NCI-H510A treated with DMSO at 0.1 percent for 48 hours (cell line): ENCODE results near the gene SLCO3A1.
"Not testable (repeated sequence)": the region's sequence is repeated elsewhere in the genome, so short reads cannot be mapped to it uniquely, and the experiment has no call there.

Experiments used
- DNase-seq: peaks from one replicate; lab custom pipeline; 2025; lab: John Stamatoyannopoulos, UW

SLCO3A1 gene

DNA sequence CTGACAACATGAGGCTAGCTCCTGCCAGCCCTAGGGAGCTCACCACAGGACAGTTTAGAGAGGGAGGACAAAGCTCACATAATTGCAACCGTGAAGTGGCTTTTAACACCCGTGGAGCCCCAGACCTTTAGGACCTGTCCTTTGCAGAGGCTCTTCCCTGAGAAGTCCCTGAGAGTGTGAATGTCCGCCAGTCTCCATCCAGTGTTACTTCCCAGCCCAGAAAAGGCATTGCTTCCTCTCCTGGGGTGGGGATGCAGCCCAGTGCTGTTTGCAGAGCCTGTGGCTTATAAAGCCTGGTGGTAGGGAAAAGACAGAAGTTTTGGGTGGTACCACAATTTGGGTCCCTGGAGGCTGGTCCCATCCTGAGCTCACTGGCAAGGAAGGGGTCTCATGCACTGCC is 182.0 kb downstream of the SLCO3A1 start:
- no peak for DNase-seq

DNA sequence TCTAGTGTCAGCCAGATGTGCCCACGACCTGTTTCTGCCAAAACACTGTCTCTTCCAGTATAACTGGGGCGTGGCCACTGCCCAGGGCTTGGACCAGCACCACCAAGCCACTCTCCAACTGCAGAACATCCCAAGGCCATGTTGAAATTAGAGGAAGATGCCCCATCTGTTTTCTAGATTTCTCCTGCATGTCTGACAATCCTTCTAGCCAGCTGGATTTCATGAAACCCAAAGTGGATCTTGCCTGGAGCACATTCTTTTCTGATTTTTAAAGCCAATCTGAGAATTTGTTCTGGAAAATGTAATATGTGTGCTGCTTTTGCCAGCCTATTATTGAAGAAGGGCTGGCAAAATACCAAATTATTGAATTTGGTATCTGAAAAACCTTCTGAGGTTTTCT is 182.5 kb downstream of the SLCO3A1 start:
- DNase-seq, result no peak

DNA sequence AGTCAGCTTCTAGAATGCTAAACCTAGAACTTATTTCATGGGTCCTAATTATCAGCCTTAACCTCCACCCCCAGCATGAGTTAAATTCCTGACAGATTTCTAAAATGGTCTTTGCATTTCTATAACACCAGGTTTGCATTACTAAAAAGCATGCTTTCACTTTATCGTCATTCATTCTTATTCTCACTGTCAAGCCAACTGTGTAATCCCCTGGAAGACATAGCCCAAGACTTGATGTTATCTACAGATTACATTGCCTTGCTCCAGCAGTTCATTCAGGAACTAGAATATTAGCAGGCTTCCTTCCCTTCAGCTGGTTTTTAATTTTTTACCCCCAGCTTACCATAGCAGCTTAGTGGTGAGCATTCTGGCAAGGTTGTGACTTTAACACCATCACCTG is 184.0 kb downstream of the SLCO3A1 start:
- no peak for DNase-seq

DNA sequence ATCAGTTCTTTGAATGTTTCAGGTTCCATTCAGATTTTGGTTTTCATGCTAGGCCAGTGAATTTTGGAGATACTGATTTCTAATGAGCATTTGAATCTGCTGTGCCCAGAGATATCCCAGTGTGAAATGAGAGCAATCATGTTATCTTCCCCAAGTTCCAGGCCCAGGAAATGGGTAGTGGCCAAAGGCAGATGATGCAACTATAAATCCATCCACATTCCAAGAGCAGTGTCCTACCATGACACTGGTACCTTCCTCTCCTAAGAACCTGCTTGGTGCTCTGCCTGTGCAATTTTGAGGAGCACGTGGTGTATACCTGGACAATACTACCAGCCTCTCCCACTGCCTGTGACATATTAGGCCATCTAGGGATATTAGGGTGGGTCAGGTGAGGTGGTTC is 186.8 kb downstream of the SLCO3A1 start:
- no peak for DNase-seq

DNA sequence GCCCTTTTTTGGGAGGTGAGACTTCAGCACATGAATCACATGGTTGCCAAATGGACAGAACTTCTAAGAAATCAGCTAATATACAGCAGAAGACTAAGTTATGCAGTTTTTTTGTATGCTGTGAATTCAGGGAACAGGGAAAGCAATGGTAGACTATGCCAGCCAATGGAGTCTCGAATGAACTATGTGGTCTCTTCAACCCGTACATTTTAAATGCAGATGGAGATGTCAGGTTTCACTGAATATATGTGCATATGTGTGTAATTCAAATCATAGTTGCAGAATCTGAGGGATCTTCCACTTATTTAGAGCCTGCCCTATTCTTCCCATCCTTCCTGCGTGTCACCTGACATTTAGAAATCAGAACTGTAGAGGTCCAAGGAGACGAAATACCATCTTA is 187.9 kb downstream of the SLCO3A1 start:
- no peak for DNase-seq

DNA sequence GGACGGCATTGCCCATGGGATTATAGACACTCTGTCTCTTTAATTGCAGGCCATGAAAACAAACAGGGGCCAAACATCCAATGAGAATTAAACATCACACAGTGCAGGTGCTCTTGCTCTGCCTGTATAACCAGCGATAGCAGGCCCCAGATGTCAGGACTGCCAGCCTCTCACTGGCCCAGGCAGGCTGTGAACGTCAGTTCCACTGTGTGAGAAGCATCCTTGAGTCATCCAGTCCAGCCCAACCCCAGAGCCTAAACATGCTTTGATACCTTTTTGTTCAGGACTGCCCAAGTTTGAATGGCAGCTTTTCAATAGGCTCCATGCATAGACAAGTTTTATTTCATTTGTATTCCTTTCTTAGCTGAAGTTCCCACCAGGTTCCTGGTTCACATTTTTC is 189.8 kb downstream of the SLCO3A1 start:
- DNase-seq, result peak; percentile 8

DNA sequence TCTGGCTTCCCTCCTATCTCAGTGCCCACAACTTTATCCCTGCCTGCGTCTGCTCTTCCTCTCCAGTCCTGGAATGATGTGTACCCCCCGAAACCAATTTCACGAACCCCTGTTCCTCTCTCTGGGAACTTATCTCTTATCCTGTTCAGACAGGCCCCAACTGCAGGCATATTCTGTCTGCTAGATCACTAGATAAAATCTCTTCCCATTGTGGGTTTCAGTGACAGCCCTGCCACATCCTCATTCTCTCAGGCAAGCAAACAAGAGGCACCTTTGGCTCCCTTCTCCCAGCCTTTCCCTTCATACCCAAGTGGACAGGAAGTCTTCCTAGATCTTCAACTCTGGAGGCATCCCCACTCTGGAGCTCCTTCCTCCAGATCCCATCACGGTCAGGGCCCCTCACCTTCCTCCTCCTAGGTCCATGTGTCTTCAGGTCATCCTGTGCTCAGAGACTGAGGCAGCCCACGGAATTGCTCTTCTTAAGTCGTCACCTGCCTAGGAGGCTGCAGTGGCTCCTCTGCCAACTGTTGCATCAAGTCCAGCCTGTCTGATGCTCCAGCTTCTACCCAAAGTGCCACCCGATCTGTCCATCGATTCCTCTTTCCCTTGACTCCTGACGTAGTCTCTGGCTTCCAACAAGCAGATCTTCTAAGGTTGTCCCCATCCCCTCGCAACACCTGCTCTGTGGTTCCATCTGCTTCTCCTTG is 190.8 kb downstream of the SLCO3A1 start:
- no peak for DNase-seq

DNA sequence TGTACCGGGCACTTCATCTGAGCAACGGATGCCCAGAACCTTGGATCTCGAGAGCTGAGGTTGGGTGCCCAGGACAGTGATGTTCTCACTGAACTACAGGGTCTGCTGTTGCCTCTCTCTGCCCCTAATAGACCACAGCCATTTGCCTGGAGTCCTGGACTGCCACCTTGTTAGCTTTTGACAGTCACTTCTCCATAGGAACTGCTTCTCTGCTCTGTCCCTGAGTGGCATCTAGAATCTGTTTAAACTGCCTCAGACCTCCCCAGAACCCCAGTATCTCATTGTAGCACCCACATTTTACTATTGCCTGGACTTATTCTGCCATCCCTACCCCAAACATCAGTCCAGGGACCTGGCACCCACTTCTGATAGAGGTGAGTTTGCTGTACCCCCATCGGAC is 194.4 kb downstream of the SLCO3A1 start:
- no peak for DNase-seq

DNA sequence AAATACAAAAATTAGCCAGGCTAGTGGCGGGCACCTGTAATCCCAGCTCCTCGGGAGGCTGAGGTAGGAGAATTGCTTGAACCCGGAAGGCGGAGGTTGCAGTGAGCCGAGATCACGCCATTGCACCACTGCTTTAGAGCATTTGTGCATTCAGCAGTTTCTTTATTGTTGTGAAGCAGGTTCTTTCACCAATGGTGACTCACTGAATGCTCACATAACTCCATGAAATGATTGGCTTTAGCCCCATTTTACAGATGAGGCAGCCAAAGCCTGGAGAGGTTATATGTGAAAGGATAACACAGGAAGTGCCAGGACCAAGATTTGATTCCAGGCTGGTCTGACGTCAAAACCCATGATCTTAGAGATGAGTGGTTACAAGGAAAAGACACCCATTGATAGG is 195.2 kb downstream of the SLCO3A1 start:
- no peak for DNase-seq

DNA sequence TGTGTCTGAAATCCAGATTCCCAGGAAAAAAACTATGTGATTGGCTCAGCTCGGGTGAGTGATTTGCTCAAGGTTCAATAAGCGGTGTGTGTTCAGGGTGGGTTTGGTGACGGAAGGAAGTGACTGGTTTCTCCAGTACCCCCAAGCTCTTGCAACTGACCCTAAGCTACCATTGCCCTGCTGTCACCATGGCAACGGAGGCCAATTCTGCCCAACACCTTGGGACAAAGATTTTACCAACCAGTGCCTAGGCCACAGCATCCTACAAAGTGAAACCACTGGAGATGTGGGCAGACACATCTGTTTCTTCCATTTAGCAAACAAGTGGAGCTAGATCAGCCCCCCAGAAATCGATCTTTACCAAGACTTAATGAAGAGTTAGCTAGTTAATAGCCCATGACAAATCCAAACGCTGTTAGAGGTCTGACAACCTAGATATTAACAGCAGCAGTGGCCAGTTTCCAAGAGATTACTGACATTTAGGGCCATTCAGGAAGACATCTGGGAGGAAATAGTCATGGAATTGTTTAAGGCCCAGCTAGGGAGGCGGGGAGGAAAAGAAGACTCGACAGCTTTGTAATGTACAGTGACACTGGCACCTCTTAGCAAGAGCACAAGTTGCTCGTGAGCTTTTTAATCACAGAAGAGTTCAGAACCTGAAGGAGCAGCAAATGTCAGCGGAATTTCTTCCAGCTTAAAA is 195.9 kb downstream of the SLCO3A1 start:
- DNase-seq, result no peak

DNA sequence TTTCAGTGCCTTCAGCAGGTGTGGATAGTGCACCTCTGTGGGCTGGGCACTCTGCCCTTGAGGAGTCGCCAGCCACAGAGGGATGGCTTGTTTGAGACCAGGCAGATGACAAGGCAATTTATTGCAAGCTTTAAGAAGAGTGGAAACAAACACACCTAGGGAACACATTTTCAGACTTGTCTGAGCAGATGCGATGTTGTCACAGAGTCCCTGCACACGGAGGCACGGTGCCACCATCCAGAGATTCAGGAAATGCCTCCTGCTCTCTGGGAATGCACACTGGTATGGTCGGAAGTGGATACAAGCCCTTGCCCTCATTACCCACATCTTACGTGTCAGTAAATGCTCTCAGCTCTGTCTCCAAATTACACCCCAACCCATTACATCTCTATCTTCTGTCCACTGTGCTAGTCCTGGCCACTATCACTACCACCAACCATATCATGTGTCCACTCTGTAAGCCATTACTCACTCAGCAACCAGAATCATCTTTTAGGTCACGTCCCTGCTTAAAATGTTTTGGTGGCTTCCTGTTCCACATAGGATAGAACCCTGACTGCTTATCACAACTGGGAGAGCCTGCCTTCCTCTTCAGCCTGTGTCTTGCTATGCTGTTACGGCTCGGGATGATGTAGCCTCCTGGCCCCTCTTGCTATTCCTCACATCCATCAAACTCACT is 196.9 kb downstream of the SLCO3A1 start:
- DNase-seq, result no peak

DNA sequence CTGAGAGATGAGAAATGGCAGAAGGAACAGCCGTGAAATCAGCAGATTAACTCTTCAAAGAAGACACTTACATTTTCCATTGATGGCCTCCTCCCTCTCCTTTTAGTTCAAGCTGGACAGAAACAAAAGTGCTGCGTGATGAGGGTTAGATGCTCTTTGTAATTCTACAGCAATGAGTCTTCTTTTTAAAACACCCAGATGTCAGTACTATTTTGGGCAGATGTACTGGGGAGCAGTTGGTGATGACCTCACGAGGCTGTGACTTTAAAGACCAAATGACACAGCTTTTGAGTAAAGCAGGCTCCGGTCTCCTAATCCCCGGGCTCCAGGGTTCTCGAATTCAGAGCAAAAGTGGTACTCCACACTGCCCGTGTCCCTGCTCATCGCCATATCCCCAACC is 198.2 kb downstream of the SLCO3A1 start:
- no peak for DNase-seq

DNA sequence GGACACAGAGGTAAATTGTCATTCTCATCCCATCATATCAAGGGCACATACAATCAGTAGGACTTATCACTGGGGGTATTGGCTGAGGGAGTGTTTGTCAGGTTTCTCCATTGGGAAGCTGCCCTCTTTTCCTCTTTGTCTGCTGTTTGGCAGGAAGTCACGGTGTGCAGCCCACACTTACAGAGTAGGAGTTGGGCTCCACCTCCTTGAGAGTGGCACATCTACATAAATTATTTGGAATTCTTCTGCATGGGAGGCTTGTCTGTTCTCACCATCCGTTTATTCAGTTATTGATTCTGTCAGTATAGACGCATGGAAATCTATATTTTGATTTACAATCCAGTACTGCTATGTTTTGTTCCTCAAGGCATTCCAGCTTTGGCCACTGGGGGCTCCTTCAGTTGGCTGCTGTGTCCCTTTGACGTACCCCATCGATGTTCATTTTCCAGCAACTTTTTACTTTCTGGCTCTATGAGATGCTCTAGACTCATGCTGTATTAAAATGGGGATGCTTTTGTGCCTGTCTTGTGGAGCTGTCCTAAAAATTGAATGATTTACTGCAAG is 200.3 kb downstream of the SLCO3A1 start:
- no peak for DNase-seq

DNA sequence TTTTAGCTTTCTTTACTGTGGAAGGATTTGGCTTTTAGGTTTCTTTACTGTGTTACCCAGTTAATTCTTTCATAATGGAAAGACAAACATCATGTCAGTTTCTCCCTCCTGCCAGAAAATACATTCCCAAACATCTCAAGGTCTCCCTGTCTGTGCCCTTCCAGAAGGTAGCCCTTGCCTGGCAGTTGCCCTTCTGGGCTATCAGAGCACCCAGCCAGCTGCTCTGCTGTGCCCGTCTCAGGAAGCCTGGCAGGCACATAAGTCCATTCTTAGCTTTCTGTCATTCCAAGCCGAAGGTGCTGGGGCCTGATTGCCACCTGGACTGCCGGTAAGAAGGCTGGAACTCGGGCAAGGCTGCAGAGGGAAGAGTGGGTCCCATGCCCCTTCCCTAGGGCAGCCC is 203.4 kb downstream of the SLCO3A1 start:
- no peak for DNase-seq

DNA sequence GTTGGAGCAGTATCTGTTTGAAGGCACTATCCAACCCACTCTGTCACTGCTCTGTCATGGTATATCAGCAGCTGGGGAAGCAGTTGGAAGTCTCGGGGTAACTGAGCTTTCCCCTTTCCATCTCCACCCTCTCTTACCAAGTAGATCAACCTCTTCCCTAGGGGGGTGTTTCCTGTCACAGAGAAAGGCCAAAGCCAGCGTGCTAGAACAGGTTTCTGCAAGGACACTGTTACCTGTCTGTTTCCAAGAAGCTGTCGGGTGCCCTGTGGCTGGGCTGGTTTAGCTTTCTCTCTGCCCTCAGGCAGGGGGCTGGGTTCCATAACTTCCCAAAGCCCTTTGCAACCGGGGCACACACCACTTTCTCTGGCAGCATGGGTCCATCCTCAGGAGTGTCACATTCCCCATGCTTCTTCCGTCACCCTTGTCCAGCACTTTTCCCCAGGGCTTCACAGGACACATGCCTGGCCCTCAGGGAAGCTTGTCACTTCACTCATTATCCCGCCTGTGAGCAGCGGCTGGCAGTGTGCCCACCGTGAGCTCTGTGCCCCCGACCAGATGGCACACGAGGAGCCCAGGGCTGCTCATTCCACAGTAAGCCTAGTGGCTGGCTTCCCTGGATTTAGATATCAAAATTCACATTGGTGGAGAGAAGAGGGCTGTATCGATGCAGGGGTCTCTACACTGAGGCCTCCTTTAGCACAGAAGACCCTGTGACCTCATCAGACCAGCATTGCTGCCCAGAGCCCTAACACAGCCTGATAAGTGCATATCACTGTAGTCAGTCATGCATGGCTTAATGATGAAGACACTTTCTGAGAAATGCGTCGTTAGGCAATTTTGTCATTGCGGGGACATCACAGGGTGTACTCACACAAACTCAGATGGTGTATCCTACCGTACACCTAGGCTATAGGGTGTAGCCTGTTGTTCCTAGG is 205.8 kb downstream of the SLCO3A1 start:
- DNase-seq, result no peak

DNA sequence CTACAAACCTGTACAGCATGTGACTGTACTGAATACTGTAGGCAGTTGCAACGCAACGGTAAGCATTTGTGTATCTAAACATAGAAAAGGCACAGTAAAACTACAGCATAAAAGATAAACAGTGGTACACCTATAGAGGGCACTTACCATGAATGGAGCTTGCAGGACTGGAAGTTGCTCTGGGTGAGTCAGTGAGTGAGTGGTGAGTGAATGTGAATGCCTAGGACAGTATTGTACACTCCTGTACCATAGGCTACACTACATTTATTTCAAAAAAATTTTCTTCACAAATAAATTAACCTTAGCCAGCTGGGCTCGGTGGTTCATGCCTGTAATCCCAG is 206.4 kb downstream of the SLCO3A1 start:
- not testable (repeated sequence) for DNase-seq

DNA sequence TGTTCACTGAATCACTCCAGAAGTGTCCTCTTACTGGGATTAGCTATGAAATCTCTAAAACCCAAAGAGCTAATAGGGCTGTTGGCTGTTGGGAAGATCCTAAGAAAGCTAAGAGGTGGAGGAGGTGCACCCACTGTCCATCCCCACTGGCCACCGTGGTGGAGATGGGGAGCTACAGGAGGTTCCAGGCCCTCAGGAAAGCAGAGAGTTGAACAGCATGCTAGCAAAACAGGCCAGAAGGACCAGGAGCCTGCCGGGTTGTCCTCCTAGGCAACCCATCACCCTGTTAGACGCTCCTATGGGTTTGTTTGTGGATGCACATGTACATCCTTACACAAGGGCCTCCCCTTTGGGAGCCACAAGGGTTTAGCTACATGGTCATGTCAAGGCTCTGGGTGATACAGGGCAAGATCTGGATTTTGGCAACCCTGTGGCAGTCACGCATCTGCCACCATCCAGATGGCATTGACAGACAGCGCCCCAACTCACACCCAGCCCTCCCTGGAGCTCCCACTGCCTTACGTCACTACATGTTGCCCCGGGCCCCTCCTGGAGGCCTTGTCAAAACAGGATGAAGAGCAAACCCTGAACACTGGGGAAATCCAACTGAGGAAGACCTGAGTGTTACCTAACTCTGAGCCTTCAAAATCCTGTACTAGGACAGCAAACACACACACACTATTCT is 208.1 kb downstream of the SLCO3A1 start:
- DNase-seq, result no peak

DNA sequence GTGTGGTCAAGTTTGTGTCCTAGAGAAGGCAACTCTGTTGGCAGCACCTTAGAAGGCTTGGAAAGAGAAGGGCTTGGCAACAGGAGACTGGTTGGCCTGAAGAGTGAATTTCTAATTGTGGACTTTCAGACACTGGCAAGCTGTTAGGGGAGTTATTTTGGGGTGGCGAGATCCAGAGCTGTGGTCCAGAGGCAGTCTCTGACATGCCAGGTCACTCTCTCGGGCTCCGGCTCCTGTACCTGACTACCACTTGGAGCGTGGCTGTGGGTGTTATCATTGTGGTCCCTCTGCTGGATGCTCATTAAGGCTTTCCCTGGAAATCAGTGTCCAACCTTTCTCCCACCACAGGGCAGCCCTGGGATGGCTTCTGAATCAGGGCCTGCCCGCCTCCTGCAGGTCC is 209.0 kb downstream of the SLCO3A1 start:
- no peak for DNase-seq

DNA sequence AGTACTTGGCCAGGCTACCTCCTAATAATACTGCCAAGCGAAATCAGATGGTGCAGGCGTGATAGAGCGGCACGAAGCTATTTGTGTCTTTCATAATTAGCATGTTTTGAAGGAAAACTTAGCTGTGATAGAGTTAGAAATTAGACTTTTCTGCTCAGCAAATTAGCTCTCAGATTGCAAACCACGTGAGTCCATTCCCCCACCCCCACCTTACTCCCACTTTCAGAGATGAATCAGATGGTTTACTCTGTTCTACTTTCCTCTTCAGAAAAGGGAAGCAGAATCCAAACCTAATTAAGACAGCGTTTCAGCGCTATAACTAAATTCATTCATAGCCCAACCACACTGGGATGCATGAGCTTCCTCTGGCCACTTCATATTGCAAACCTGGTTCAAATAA is 214.6 kb downstream of the SLCO3A1 start:
- no peak for DNase-seq

DNA sequence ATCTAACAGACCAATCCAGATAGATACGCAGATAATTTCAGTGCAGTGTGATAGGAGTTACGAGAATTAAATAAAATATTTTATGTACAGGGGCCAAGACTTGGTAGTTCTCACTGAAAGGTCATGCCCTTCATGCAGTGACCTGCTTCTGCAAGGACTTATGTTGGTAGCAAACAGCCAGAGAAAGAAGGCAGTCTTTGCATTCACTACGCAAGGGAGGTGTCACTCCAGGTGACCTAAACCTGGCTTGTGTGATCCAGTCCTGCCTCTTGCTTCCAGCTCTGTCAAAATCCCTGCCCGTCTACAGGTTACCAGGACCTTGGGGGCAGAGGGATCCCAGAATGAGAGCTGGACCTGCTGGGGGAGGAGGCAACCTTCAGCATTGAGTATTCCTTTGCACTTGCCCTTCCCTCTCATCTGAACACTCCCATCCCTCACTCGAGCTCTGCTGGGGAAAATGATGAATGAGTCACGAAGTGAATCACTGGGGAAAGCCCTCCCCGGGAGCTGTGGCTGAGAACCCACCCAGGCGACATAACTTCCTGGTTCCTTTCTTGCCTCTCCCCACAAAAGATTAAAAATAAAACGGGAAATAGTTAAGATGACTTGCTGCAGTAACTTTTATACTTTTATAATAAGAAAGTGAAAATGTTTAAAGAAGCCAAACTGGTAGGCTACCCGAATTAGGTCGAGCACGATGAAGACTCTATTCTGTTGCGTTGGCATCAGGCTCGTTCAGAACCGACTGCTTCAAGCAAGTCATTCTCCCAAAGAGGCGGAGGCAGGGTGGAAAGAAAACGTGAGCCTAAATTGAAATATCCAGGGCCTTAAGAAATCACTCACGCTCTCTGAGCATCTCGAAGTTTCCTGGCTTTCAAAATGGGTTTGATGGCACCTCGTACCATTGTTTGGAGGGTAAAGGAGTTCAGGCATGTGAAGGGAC is 216.1 kb downstream of the SLCO3A1 start:
- no peak for DNase-seq
